Measurements from ENCODE around the gene MORN4. TPM values are rescaled to one million over a fixed set of nuclear protein-coding genes. Genes with fewer than 3 reads are reported as not detected.
A peak's percentile ranks its signal among the peaks of the same experiment; 100 is the strongest.
"Not testable (repeated sequence)": the region's sequence is repeated elsewhere in the genome, so short reads cannot be mapped to it uniquely, and the experiment has no call there.

The MORN4 gene
- total RNA-seq, 5 donors from 2014 or later (not counting 1 experiment from before 2014, with no cell fraction given) = 0.84 to 4.4 (median 1.5) TPM

DNA sequence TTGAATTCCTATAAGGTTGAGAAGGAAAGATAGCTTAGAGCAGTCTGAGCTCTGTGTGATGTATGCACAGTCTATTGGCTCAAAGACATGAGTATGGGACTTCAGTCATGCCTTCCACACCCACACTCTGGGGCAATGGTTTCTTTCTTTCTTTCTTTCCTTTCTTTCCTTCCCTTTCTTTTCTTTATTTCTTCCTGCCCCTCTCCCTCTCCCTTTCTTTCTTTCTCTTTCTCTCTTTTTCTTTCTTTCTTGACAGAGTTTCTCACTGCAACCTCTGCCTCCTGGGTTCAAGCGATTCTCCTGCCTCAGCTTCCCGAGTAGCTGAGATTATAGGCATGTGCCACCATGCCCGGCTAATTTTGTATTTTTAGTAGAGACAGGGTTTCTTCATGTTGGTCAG is 5.8 kb upstream of the MORN4 start:
- DNase-seq, POLR2A ChIA-PET: not testable (repeated sequence)

DNA sequence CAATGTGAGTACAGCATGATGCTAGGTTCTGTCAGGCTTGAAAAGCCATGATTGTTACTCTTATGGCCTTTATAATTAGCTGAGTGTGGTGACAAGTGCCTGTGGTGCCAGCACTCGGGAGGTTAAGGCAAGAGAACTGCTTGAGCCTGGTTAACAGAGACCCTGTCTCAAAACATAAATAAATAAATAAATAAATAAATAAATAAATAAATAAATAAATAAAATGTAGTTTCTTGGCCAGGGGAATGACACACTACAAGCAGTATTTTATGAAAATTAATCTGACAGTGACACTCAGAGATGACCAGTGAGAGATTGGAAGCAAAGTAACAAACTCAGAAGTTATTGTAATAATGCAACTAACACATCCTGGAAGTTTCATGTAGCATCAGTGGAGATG is 2.3 kb upstream of the MORN4 start:
- no peak for ATAC-seq (replicated peaks in 1 of 4)
- H3K4me1 ChIP-seq (ENCODE audit: control insufficient read depth in 1 of 2, extremely low read depth in 1 of 2, insufficient read depth in 2 of 2, low read length in 2 of 2) = peaks cover 2 to 19% of the 10 kb centered on the region in 2 experiments
- Mint-ChIP-seq H3K27me3 (peaks cover 0 to 2% of the 10 kb centered on the region in 2 donors), H3K27ac (no peak overlapping the region), H3K4me1 (peaks cover 15 to 21% (median 17%) of the 10 kb centered on the region in 3 donors), H3K9me3 (no peaks in the 10 kb centered on the region), H3K36me3 (no peaks in the 10 kb centered on the region), H3K4me3 (no peak overlapping the region)
- H3K9me3 ChIP-seq = no peaks in the 10 kb centered on the region
- H3K36me3 ChIP-seq (ENCODE audit: control insufficient read depth in 2 of 2, extremely low read depth in 1 of 2, insufficient read depth in 1 of 2, low read length in 1 of 2) = no peaks in the 10 kb centered on the region
- POLR2A ChIA-PET = interaction anchor here in 1 of 2 donors (0.5 kb wide), 1 partner anchor 234 kb away, joined by 3 read pairs; no protein-coding TSS in a partner anchor
- no peak for DNase-seq
- no peak overlapping the region for H3K27ac ChIP-seq (ENCODE audit: low read length)
- CTCF ChIA-PET = no interaction called here
- WGBS (ENCODE audit: insufficient coverage) = no CpG with 5 or more reads among the region's 1 CpG
- H3K4me3 ChIP-seq (ENCODE audit: control insufficient read depth in 1 of 2, extremely low read depth in 1 of 2, low read length in 1 of 2) = no peak overlapping the region
- H3K27me3 ChIP-seq (replicated peaks in 1 of 2; ENCODE audit: control insufficient read depth in 2 of 2, extremely low read depth in 1 of 2, insufficient read depth in 2 of 2, low read length in 1 of 2) = peaks cover 0 to 9% of the 10 kb centered on the region in 2 experiments

More for the DNA sequence above, 5.8 kb upstream of the MORN4 start:
- H3K27ac Mint-ChIP-seq; CTCF ChIA-PET; ATAC-seq (replicated peaks in 1 of 4); H3K36me3 ChIP-seq (ENCODE audit: control insufficient read depth in 2 of 2, extremely low read depth in 1 of 2, insufficient read depth in 1 of 2, low read length in 1 of 2); H3K36me3 Mint-ChIP-seq; H3K4me3 Mint-ChIP-seq; H3K4me3 ChIP-seq (ENCODE audit: control insufficient read depth in 1 of 2, extremely low read depth in 1 of 2, low read length in 1 of 2); H3K27me3 Mint-ChIP-seq; H3K27ac ChIP-seq (ENCODE audit: low read length); H3K9me3 Mint-ChIP-seq; H3K9me3 ChIP-seq; H3K27me3 ChIP-seq (replicated peaks in 1 of 2; ENCODE audit: control insufficient read depth in 2 of 2, extremely low read depth in 1 of 2, insufficient read depth in 2 of 2, low read length in 1 of 2): not testable (repeated sequence)
- H3K4me1 Mint-ChIP-seq = peaks cover 24 to 27% (median 25%) of the 10 kb centered on the region in 3 donors
- WGBS (ENCODE audit: insufficient coverage) = no CpG with 5 or more reads among the region's 3 CpGs
- peaks cover 10 to 18% of the 10 kb centered on the region in 2 experiments for H3K4me1 ChIP-seq (ENCODE audit: control insufficient read depth in 1 of 2, extremely low read depth in 1 of 2, insufficient read depth in 2 of 2, low read length in 2 of 2)

DNA sequence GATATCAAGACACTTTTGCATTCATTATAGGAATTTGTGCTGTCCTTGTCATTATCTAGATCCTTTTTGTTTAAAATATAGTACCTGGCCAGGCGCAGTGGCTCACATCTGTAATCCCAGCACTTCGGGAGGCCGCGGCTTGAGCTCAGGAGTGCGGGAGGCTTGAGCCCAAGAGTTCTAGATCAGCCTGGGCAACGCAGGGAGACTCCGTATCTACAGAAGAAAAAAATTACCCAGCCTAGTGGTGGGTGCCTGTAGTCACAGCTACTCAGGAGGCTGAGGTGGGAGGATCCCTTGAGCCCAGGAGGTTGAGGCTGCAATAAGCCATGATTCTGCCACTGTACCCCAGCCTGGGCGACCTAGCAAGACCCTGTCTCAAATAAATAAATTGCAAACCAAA is 621 bp upstream of the MORN4 start:
- peaks cover 12 to 17% (median 16%) of the 10 kb centered on the region in 3 donors for H3K4me1 Mint-ChIP-seq
- DNase-seq = peak in 6 of 35 experiments; percentile 2 to 22 (median 9)
- whole genome bisulfite sequencing (ENCODE audit: insufficient coverage) = 83% methylated on average over 4 of the region's 8 CpGs
- H3K27ac Mint-ChIP-seq = peak overlapping the region; percentile 59 to 83
- peaks cover 0 to 2% of the 10 kb centered on the region in 2 donors for H3K27me3 Mint-ChIP-seq
- CTCF ChIA-PET = no interaction called here
- Histone ChIP-seq H3K27ac (ENCODE audit: low read length) (no peak overlapping the region), H3K4me1 (ENCODE audit: control insufficient read depth in 1 of 2, extremely low read depth in 1 of 2, insufficient read depth in 2 of 2, low read length in 2 of 2) (peaks cover 2 to 13% of the 10 kb centered on the region in 2 experiments), H3K27me3 (replicated peaks in 1 of 2; ENCODE audit: control insufficient read depth in 2 of 2, extremely low read depth in 1 of 2, insufficient read depth in 2 of 2, low read length in 1 of 2) (peaks cover 0 to 9% of the 10 kb centered on the region in 2 experiments), H3K36me3 (ENCODE audit: control insufficient read depth in 2 of 2, extremely low read depth in 1 of 2, insufficient read depth in 1 of 2, low read length in 1 of 2) (no peaks in the 10 kb centered on the region), H3K4me3 (ENCODE audit: control insufficient read depth in 1 of 2, extremely low read depth in 1 of 2, low read length in 1 of 2) (peak overlapping the region; percentile 81 to 87), H3K9me3 (no peaks in the 10 kb centered on the region)
- POLR2A ChIA-PET = no interaction called here
- no peaks in the 10 kb centered on the region for H3K36me3 Mint-ChIP-seq
- no peaks in the 10 kb centered on the region for H3K9me3 Mint-ChIP-seq
- no peak for ATAC-seq (replicated peaks in 1 of 4)
- H3K4me3 Mint-ChIP-seq = peak overlapping the region; percentile 89 to 98 (median 93)

- H3K4me1 ChIP-seq (ENCODE audit: control insufficient read depth in 1 of 2, extremely low read depth in 1 of 2, insufficient read depth in 2 of 2, low read length in 2 of 2) = peaks cover 2 to 13% of the 10 kb centered on the region in 2 experiments
- H3K4me1 Mint-ChIP-seq = peaks cover 12 to 17% (median 16%) of the 10 kb centered on the region in 3 donors
- ChIA-PET CTCF (interaction anchor here in 1 of 2 donors (0.6 kb wide), 1 partner anchor 38 kb away, joined by 3 read pairs; no protein-coding TSS in a partner anchor), POLR2A (no interaction called here)
- H3K36me3 Mint-ChIP-seq = no peaks in the 10 kb centered on the region
- no peak for DNase-seq
- H3K27me3 Mint-ChIP-seq = peaks cover 0 to 2% of the 10 kb centered on the region in 2 donors
- H3K9me3 Mint-ChIP-seq = no peaks in the 10 kb centered on the region
- H3K4me3 Mint-ChIP-seq = no peak overlapping the region
- H3K36me3 ChIP-seq (ENCODE audit: control insufficient read depth in 2 of 2, extremely low read depth in 1 of 2, insufficient read depth in 1 of 2, low read length in 1 of 2) = no peaks in the 10 kb centered on the region
- no peak overlapping the region for H3K27ac Mint-ChIP-seq
- H3K27me3 ChIP-seq (replicated peaks in 1 of 2; ENCODE audit: control insufficient read depth in 2 of 2, extremely low read depth in 1 of 2, insufficient read depth in 2 of 2, low read length in 1 of 2) = peaks cover 0 to 9% of the 10 kb centered on the region in 2 experiments
- ATAC-seq (replicated peaks in 1 of 4) = no peak
- no peaks in the 10 kb centered on the region for H3K9me3 ChIP-seq
- no peak overlapping the region for H3K4me3 ChIP-seq (ENCODE audit: control insufficient read depth in 1 of 2, extremely low read depth in 1 of 2, low read length in 1 of 2)
- H3K27ac ChIP-seq (ENCODE audit: low read length) = no peak overlapping the region
These were observed 2.2 kb downstream of the MORN4 start for GRCh38 chr10:97631098-97631497.

- H3K4me1 ChIP-seq (ENCODE audit: control insufficient read depth in 1 of 2, extremely low read depth in 1 of 2, insufficient read depth in 2 of 2, low read length in 2 of 2) = peaks cover 2 to 13% of the 10 kb centered on the region in 2 experiments
- Mint-ChIP-seq H3K27ac (no peak overlapping the region), H3K4me3 (no peak overlapping the region), H3K27me3 (peaks cover 0 to 2% of the 10 kb centered on the region in 2 donors), H3K9me3 (no peaks in the 10 kb centered on the region), H3K36me3 (no peaks in the 10 kb centered on the region), H3K4me1 (peaks cover 12 to 17% (median 16%) of the 10 kb centered on the region in 3 donors)
- DNase-seq = no peak
- POLR2A ChIA-PET = interaction anchor here in 1 of 2 donors (0.6 kb wide), 1 partner anchor 11 kb away, joined by 3 read pairs; the partner anchor contains the start of gene PI4K2A
- no peaks in the 10 kb centered on the region for H3K9me3 ChIP-seq
- H3K27ac ChIP-seq (ENCODE audit: low read length) = no peak overlapping the region
- no peak overlapping the region for H3K4me3 ChIP-seq (ENCODE audit: control insufficient read depth in 1 of 2, extremely low read depth in 1 of 2, low read length in 1 of 2)
- no peaks in the 10 kb centered on the region for H3K36me3 ChIP-seq (ENCODE audit: control insufficient read depth in 2 of 2, extremely low read depth in 1 of 2, insufficient read depth in 1 of 2, low read length in 1 of 2)
- peaks cover 0 to 9% of the 10 kb centered on the region in 2 experiments for H3K27me3 ChIP-seq (replicated peaks in 1 of 2; ENCODE audit: control insufficient read depth in 2 of 2, extremely low read depth in 1 of 2, insufficient read depth in 2 of 2, low read length in 1 of 2)
- CTCF ChIA-PET = no interaction called here
- 74% methylated on average over 3 of the region's 5 CpGs for WGBS (ENCODE audit: insufficient coverage)
- no peak for ATAC-seq (replicated peaks in 1 of 4)
These were observed 4.0 kb downstream of the MORN4 start for GRCh38 chr10:97629289-97629688.

DNA sequence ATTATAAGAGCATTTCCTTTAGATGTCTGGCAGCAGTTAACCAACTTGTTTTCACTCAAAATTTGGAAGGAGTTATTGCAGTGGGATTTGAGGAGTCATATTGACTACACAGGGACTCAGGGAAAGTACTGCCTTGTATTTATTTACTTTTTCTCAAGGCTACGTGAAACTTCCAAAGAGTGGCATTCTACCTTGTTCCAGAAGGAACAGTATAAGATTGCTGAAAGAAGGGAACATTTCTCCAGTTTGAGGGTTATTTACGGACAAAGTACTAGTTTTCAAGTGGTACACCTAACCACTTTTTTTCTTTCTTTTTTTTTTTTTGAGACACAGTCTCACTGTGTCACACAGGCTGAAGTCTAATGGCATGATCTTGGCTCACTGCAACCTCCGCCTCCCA is 5.1 kb downstream of the MORN4 start:
- peaks cover 5 to 9% (median 8%) of the 10 kb centered on the region in 3 donors for H3K4me1 Mint-ChIP-seq
- H3K27me3 ChIP-seq (replicated peaks in 1 of 2; ENCODE audit: control insufficient read depth in 2 of 2, extremely low read depth in 1 of 2, insufficient read depth in 2 of 2, low read length in 1 of 2) = peaks cover 0 to 6% of the 10 kb centered on the region in 2 experiments
- H3K36me3 ChIP-seq (ENCODE audit: control insufficient read depth in 2 of 2, extremely low read depth in 1 of 2, insufficient read depth in 1 of 2, low read length in 1 of 2) = no peaks in the 10 kb centered on the region
- ATAC-seq (replicated peaks in 1 of 4) (no peak), DNase-seq (no peak)
- peaks cover 0 to under 1% of the 10 kb centered on the region in 2 donors for H3K27me3 Mint-ChIP-seq
- ChIA-PET CTCF (no interaction called here), POLR2A (interaction anchor here in 1 of 2 donors (0.7 kb wide), 1 partner anchor 12 kb away, joined by 4 read pairs; no protein-coding TSS in a partner anchor)
- no peaks in the 10 kb centered on the region for H3K9me3 Mint-ChIP-seq
- H3K9me3 ChIP-seq = no peaks in the 10 kb centered on the region
- H3K4me3 ChIP-seq (ENCODE audit: control insufficient read depth in 1 of 2, extremely low read depth in 1 of 2, low read length in 1 of 2) = no peak overlapping the region
- H3K27ac Mint-ChIP-seq = no peak overlapping the region
- H3K4me3 Mint-ChIP-seq = no peak overlapping the region
- no peaks in the 10 kb centered on the region for H3K36me3 Mint-ChIP-seq
- H3K27ac ChIP-seq (ENCODE audit: low read length) = no peak overlapping the region
- WGBS (ENCODE audit: insufficient coverage) = 60% methylated on average over 1 of the region's 3 CpGs
- peaks cover 2 to 6% of the 10 kb centered on the region in 2 experiments for H3K4me1 ChIP-seq (ENCODE audit: control insufficient read depth in 1 of 2, extremely low read depth in 1 of 2, insufficient read depth in 2 of 2, low read length in 2 of 2)
